Left cardiac atrium (tissue), 4 donors: ENCODE measurements around the gene B3GAT1. TPM values are rescaled to one million over a fixed set of nuclear protein-coding genes. Genes with fewer than 3 reads are reported as not detected.

ENCODE experiments used
- ATAC-seq, 2 donors: fragments of 200-7000 bp; cut with Tn5 transposase; one replicate each; pipeline ENCODE4 v1.9.1; 2020; ENCODE audit warnings: mild to moderate bottlenecking in 2 of 2, moderate library complexity in 2 of 2
- DNase-seq: peaks from one replicate; pipeline ENCODE4 v3.0.0-alpha.2; 2020
- intact Hi-C, 2 donors: fragments of 100-400 bp; cut with DNase I; formaldehyde crosslinking; loops; one replicate each; pipeline versions ENCODE4 v1.14.1 to v1.15.1; 2022 to 2023
- total RNA-seq, 2 donors: library from RNA; stranded (reverse); fragmentation: NEBNext Ultra II Directional; extraction: Animal tissue kit (Norgen Biotek cat#: 25700); gene quantifications; one replicate each; pipeline ENCODE4 v1.2.1, GENCODE V29; 2021
- donor health status: DM: no; HTN: yes; CAD: no.
- donor health status: DM: no; HTN: yes; CAD: no; lungs with severe emphysema.
- donor health status: DM: yes; HTN: yes; CAD: no.
- donor health status: Dilated cardiomyopathy.

B3GAT1 gene
- total RNA-seq, 2 donors from 2014 or later, result 0.08 to 0.35 TPM

GRCh38 chr11:134380229-134380628 is 31.8 kb downstream of the B3GAT1 start:
- DNase-seq (no peak), ATAC-seq (no peak)
- intact Hi-C loops, result no loop called here

- DNase-seq (no peak), ATAC-seq (no peak)
- intact Hi-C loops, result no loop called here
Observed at GRCh38 chr11:134379241-134379640, 32.8 kb downstream of the B3GAT1 start.

- DNase-seq, result no peak
- intact Hi-C loops, result no loop called here
- no peak for ATAC-seq
Observed at GRCh38 chr11:134377876-134378275, 34.2 kb downstream of the B3GAT1 start.

- intact Hi-C loops, result no loop called here
- no peak for ATAC-seq
- DNase-seq, result no peak
Observed at GRCh38 chr11:134376150-134376921, 35.7 kb downstream of the B3GAT1 start.

GRCh38 chr11:134374891-134375550 is 37.0 kb downstream of the B3GAT1 start:
- intact Hi-C loops, result no loop called here
- no peak for ATAC-seq
- no peak for DNase-seq

GRCh38 chr11:134374171-134374570 is 37.9 kb downstream of the B3GAT1 start:
- DNase-seq (no peak), ATAC-seq (no peak)
- intact Hi-C loops, result no loop called here

GRCh38 chr11:134373591-134374052 is 38.4 kb downstream of the B3GAT1 start:
- DNase-seq (no peak), ATAC-seq (no peak)
- intact Hi-C loops, result no loop called here

- no peak for DNase-seq
- intact Hi-C loops, result no loop called here
- ATAC-seq, result no peak
Observed at GRCh38 chr11:134372961-134373360, 39.1 kb downstream of the B3GAT1 start.

- intact Hi-C loops, result no loop called here
- DNase-seq (no peak), ATAC-seq (no peak)
Observed at GRCh38 chr11:134372536-134372935, 39.5 kb downstream of the B3GAT1 start.

GRCh38 chr11:134371436-134372185 is 40.4 kb downstream of the B3GAT1 start:
- DNase-seq (no peak), ATAC-seq (no peak)

GRCh38 chr11:134370526-134371435 is 41.3 kb downstream of the B3GAT1 start:
- ATAC-seq (no peak), DNase-seq (no peak)
- intact Hi-C loops, result no loop called here

More at GRCh38 chr11:134371436-134372185, 40.4 kb downstream of the B3GAT1 start:
- intact Hi-C loops, result no loop called here

- intact Hi-C loops, result no loop called here
- DNase-seq (no peak), ATAC-seq (no peak)
Observed at GRCh38 chr11:134369656-134370525, 42.2 kb downstream of the B3GAT1 start.

- intact Hi-C loops, result no loop called here
- no peak for DNase-seq
Observed at GRCh38 chr11:134367781-134368180, 44.3 kb downstream of the B3GAT1 start.

GRCh38 chr11:134366254-134366653 is 45.8 kb downstream of the B3GAT1 start:
- intact Hi-C loops, result no loop called here
- DNase-seq, result no peak
- ATAC-seq, result no peak

More at GRCh38 chr11:134367781-134368180, 44.3 kb downstream of the B3GAT1 start:
- no peak for ATAC-seq

GRCh38 chr11:134365011-134365925 is 46.8 kb downstream of the B3GAT1 start:
- ATAC-seq, result no peak
- intact Hi-C loops, result no loop called here
- no peak for DNase-seq

- DNase-seq, result no peak
- ATAC-seq, result no peak
- intact Hi-C loops, result no loop called here
Observed at GRCh38 chr11:134364261-134364660, 47.8 kb downstream of the B3GAT1 start.

GRCh38 chr11:134363592-134363991 is 48.5 kb downstream of the B3GAT1 start:
- intact Hi-C loops, result no loop called here
- ATAC-seq, result no peak

More at GRCh38 chr11:134363592-134363991, 48.5 kb downstream of the B3GAT1 start:
- DNase-seq, result no peak
